GM18867 (cell line): ENCODE data around the gene ABT1.

Experiments used
- ATAC-seq: cut with Tn5 transposase; IDR thresholded peaks from one replicate; pipeline ENCODE4 v1.9.1; 2021; ENCODE audit warnings: mild to moderate bottlenecking, moderate library complexity; ENCODE audit not compliant: unreplicated experiment

Gene ABT1

DNA sequence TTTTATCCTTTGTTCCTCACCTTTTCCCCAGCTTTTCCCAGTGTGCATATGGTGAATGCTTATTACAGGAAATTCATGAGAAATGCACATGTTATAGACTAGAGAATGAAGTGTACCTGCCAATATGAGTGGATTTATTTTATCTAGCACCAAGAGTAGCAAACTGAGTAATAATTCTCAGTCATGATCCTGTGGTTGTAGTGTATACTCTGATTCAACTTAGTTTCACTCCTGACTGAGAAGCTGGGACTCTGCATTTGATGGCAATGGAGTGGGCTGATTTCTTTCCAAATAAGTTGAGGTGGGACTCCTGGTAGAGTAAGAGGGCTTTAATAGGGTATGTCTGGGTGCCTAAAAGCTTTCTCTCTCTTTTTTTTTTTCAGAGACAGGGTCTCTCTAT, 4.0 kb downstream of the ABT1 start:
- no peak for ATAC-seq

- no peak for ATAC-seq
Measured at GRCh38 chr6:26602262-26602661, 5.5 kb downstream of the ABT1 start.

- ATAC-seq = no peak
Measured at GRCh38 chr6:26604026-26604425, 7.3 kb downstream of the ABT1 start.

DNA sequence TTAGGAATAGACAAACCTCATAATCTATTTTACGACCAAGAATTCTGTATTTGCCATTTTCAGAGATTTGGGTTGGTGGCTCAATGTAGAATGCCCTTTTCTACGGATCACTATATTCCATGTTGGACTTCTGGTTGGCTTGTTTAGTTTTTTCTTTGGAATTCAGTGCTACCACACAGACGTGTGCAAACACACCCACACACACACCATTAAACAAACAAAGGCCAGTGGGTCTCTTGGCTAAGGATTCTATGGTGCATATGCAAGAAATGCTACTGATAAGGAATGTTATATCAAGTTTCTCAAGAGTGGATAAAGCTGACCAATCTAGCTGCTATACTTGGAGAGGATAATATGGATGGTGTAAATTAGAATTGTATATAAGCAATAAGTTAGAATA, 8.0 kb downstream of the ABT1 start:
- no peak for ATAC-seq

- peak; percentile 92 for ATAC-seq
Measured at GRCh38 chr6:26607434-26608230, 10.9 kb downstream of the ABT1 start.

DNA sequence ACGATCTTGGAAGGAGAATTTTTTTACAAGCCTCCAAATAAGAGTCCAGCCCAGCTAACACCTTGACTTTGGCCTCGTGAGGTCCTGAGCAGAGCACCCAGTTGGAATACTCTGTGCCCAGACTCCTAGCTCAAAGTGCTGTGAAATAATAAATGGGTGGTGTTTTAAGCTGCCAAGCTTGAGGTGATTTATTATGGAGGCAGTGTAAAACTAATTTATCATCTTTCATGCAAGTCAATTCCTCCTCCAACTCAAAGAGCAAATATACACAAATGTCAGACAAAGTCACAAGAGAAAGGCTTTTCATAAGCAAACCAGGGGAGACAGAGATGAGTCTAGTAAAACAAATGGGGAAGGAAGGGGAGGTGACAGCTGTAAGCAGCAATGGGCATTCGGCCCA, 12.7 kb downstream of the ABT1 start:
- ATAC-seq = no peak

GRCh38 chr6:26611599-26611998, 14.8 kb downstream of the ABT1 start:
- no peak for ATAC-seq

GRCh38 chr6:26613201-26613600, 16.4 kb downstream of the ABT1 start:
- no peak for ATAC-seq

GRCh38 chr6:26613689-26614683, 17.2 kb downstream of the ABT1 start:
- no peak for ATAC-seq

- ATAC-seq = no peak
Measured at GRCh38 chr6:26623339-26623859, 26.6 kb downstream of the ABT1 start.

GRCh38 chr6:26624557-26624956, 27.8 kb downstream of the ABT1 start:
- ATAC-seq = no peak

GRCh38 chr6:26627843-26628242, 31.1 kb downstream of the ABT1 start:
- ATAC-seq = no peak

DNA sequence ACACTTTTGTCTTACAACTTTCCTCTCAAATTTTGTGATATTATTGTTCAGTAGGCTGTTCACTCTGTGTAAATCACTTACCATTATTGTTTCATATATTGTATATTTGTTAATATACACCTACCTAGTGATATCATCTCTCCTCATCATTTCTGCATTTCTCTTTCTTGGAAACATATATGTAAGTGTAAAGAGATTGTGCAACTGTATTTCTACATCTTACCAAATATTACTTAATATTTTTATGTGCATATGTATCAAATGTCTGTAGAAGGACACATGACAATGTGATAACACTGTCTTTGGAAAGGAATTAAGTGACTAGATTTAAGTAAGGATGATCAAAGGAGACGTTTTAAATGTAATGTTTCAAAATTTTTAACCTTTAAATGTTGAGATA, 32.6 kb downstream of the ABT1 start:
- ATAC-seq = no peak

GRCh38 chr6:26640806-26641205, 44.1 kb downstream of the ABT1 start:
- ATAC-seq = no peak

GRCh38 chr6:26646074-26646473, 49.3 kb downstream of the ABT1 start:
- no peak for ATAC-seq
